Progenitor cell of endocrine pancreas (in vitro differentiated cells): ENCODE measurements around the gene SEMA3F. TPM values are rescaled to one million over a fixed set of nuclear protein-coding genes. Genes with fewer than 3 reads are reported as not detected.
A peak's percentile ranks its signal among the peaks of the same experiment; 100 is the strongest.

Source experiments
- DNase-seq: peaks from one replicate; pipeline ENCODE4 v3.0.0; 2021; ENCODE audit warnings: low spot score; ENCODE audit not compliant: unreplicated experiment
- H3K27ac Mint-ChIP-seq: 2 replicates; pipeline ENCODE4 v1.8.0; 2021; ENCODE audit warnings: mild to moderate bottlenecking, moderate library complexity, mixed read lengths
- H3K27me3 Mint-ChIP-seq: 2 replicates; pipeline ENCODE4 v1.8.0; 2021; ENCODE audit warnings: mixed read lengths
- H3K36me3 Mint-ChIP-seq: 2 replicates; pipeline ENCODE4 v1.8.0; 2022; ENCODE audit warnings: mixed read lengths; ENCODE audit not compliant: insufficient read depth
- H3K4me1 Mint-ChIP-seq: 2 replicates; pipeline ENCODE4 v1.8.0; 2021; ENCODE audit warnings: low read depth, mixed read lengths
- H3K4me3 Mint-ChIP-seq: 2 replicates; pipeline ENCODE4 v1.8.0; 2021; ENCODE audit warnings: low read depth, mild to moderate bottlenecking, moderate library complexity, mixed read lengths
- H3K9me3 Mint-ChIP-seq: 2 replicates; pipeline ENCODE4 v1.8.0; 2021; ENCODE audit warnings: low read depth, mixed read lengths
- CTCF ChIP-seq: fragments of 200-600 bp; sonication (generic); IDR thresholded peaks from one replicate; pipeline ENCODE4 v1.5.0; 2021; ENCODE audit warnings: antibody characterized with exemption, mild to moderate bottlenecking; ENCODE audit not compliant: unreplicated experiment
- total RNA-seq: library from RNA; stranded (reverse); gene quantifications from 2 replicates; pipeline ENCODE4 v1.2.1, GENCODE V29; 2021

The SEMA3F gene
- total RNA-seq, 1 donor from 2014 or later: 23.6 TPM

GRCh38 chr3:50126287-50127211 is 28.6 kb upstream of the SEMA3F start:
- Mint-ChIP-seq H3K9me3 (no peaks in the 10 kb centered on the region), H3K27ac (no peak overlapping the region), H3K36me3 (no peaks in the 10 kb centered on the region), H3K27me3 (no peaks in the 10 kb centered on the region), H3K4me3 (no peak overlapping the region), H3K4me1 (peaks cover 26% of the 10 kb centered on the region)
- no peak for TF ChIP-seq CTCF
- no peak for DNase-seq

- no peak overlapping the region for H3K4me3 Mint-ChIP-seq
- H3K27me3 Mint-ChIP-seq: no peaks in the 10 kb centered on the region
Measured at GRCh38 chr3:50127251-50127691, 27.9 kb upstream of the SEMA3F start.

GRCh38 chr3:50128001-50128400 is 27.1 kb upstream of the SEMA3F start:
- Mint-ChIP-seq H3K9me3 (no peaks in the 10 kb centered on the region), H3K27ac (peak overlapping the region; percentile 41)

More at GRCh38 chr3:50127251-50127691, 27.9 kb upstream of the SEMA3F start:
- Mint-ChIP-seq H3K4me1 (peaks cover 25% of the 10 kb centered on the region), H3K9me3 (no peaks in the 10 kb centered on the region), H3K36me3 (no peaks in the 10 kb centered on the region), H3K27ac (no peak overlapping the region)
- DNase-seq: no peak
- TF ChIP-seq CTCF: no peak

GRCh38 chr3:50130436-50130835 is 24.7 kb upstream of the SEMA3F start:
- Mint-ChIP-seq H3K36me3 (no peaks in the 10 kb centered on the region), H3K27me3 (peaks cover 3% of the 10 kb centered on the region), H3K27ac (no peak overlapping the region), H3K9me3 (no peaks in the 10 kb centered on the region), H3K4me3 (no peak overlapping the region), H3K4me1 (peaks cover 11% of the 10 kb centered on the region)
- no peak for DNase-seq
- no peak for TF ChIP-seq CTCF

More at GRCh38 chr3:50128001-50128400, 27.1 kb upstream of the SEMA3F start:
- Mint-ChIP-seq H3K36me3 (no peaks in the 10 kb centered on the region), H3K4me1 (peaks cover 21% of the 10 kb centered on the region), H3K4me3 (no peak overlapping the region), H3K27me3 (no peaks in the 10 kb centered on the region)
- no peak for DNase-seq
- TF ChIP-seq CTCF: no peak

- Mint-ChIP-seq H3K4me1 (no peaks in the 10 kb centered on the region), H3K27me3 (peaks cover 6% of the 10 kb centered on the region), H3K9me3 (no peaks in the 10 kb centered on the region), H3K4me3 (no peak overlapping the region), H3K27ac (no peak overlapping the region), H3K36me3 (no peaks in the 10 kb centered on the region)
- no peak for TF ChIP-seq CTCF
- DNase-seq: no peak
Measured at GRCh38 chr3:50132421-50133282, 22.5 kb upstream of the SEMA3F start.
